IMR-90 (cell line): ENCODE results near the gene RGS13. TPM values are rescaled to one million over a fixed set of nuclear protein-coding genes. Genes with fewer than 3 reads are reported as not detected.

Experiments used
- ATAC-seq: fragments of 200-7000 bp; cut with Tn5 transposase; 2 replicates; pipeline ENCODE4 v1.9.1; 2020; ENCODE audit warnings: low read depth, mild to moderate bottlenecking, moderate library complexity
- BruUV-seq: library from RNA; stranded (reverse); fragments of 400-500 nt; replicated peaks from 2 replicates; lab custom pipeline; 2021; lab: Mats Ljungman, UMichigan
- CTCF ChIA-PET: fragments of 300-600 bp; formaldehyde crosslinking; extraction: SDS; loops from one replicate; lab custom pipeline; 2021; ENCODE audit warnings: antibody characterized with exemption; lab: Yijun Ruan, JAX
- POLR2A ChIA-PET: fragments of 300-600 bp; sonication (Branson Sonifier 250); formaldehyde crosslinking; loops from one replicate; lab custom pipeline; 2022; ENCODE audit warnings: antibody characterized with exemption; ENCODE audit not compliant: unreplicated experiment; lab: Charles Lee
- DNase-seq: peaks from one replicate; pipeline ENCODE4 v3.0.0; 2013
- H2AFZ ChIP-seq: replicated peaks from 2 replicates; pipeline ENCODE3; 2013; ENCODE audit warnings: low read length, mild to moderate bottlenecking; ENCODE audit not compliant: poor library complexity
- H2AK5ac ChIP-seq: 2 replicates; pipeline ENCODE4 v1.6.1; 2013; ENCODE audit warnings: low read depth, low read length, inconsistent platforms
- H2AK9ac ChIP-seq: replicated peaks from 2 replicates; pipeline ENCODE3; 2013; ENCODE audit warnings: mild to moderate bottlenecking, low read depth, low read length, moderate library complexity; ENCODE audit not compliant: poor library complexity
- H2BK120ac ChIP-seq: 2 replicates; pipeline ENCODE4 v1.6.1; 2013; ENCODE audit warnings: low read depth, low read length, inconsistent platforms
- H2BK15ac ChIP-seq: 3 replicates; pipeline ENCODE4 v1.6.1; 2013; ENCODE audit warnings: low read depth, low read length, inconsistent platforms
- H2BK20ac ChIP-seq: 2 replicates; pipeline ENCODE4 v1.6.1; 2013; ENCODE audit warnings: low read depth, mild to moderate bottlenecking, inconsistent platforms, low read length, moderate library complexity
- H2BK5ac ChIP-seq: 2 replicates; pipeline ENCODE4 v1.6.1; 2013; ENCODE audit warnings: mild to moderate bottlenecking, low read depth, low read length, inconsistent platforms; ENCODE audit not compliant: poor library complexity, severe bottlenecking
- H3K14ac ChIP-seq: replicated peaks from 2 replicates; pipeline ENCODE4 v1.6.1; 2013; ENCODE audit warnings: low read depth, low read length, inconsistent platforms
- H3K18ac ChIP-seq: 2 replicates; pipeline ENCODE4 v1.6.1; 2013; ENCODE audit warnings: low read depth, low read length, control low read depth
- H3K23ac ChIP-seq: 2 replicates; pipeline ENCODE4 v1.6.1; 2013; ENCODE audit warnings: low read depth, low read length, inconsistent platforms
- H3K27ac ChIP-seq: 2 replicates; pipeline ENCODE4 v1.5.1; 2013; ENCODE audit warnings: mild to moderate bottlenecking, control low read depth, low read length; ENCODE audit not compliant: insufficient read depth
- H3K27me3 ChIP-seq: 2 replicates; pipeline ENCODE4 v1.6.1; 2013; ENCODE audit warnings: low read length; ENCODE audit not compliant: control insufficient read depth, insufficient read depth
- H3K36me3 ChIP-seq: 2 replicates; pipeline ENCODE4 v1.6.1; 2013; ENCODE audit warnings: low read length, mixed read lengths; ENCODE audit not compliant: control insufficient read depth, insufficient read depth
- H3K4ac ChIP-seq: 2 replicates; pipeline ENCODE4 v1.6.1; 2013; ENCODE audit warnings: low read depth, low read length, inconsistent platforms
- H3K4me1 ChIP-seq: 2 replicates; pipeline ENCODE4 v1.6.1; 2013; ENCODE audit warnings: low read length, mixed read lengths; ENCODE audit not compliant: control insufficient read depth, insufficient read depth
- H3K4me2 ChIP-seq: 2 replicates; pipeline ENCODE4 v1.6.1; 2013; ENCODE audit warnings: low read depth, mild to moderate bottlenecking, control low read depth, low read length, moderate library complexity
- H3K4me3 ChIP-seq: 2 replicates; pipeline ENCODE4 v1.5.1; 2013; ENCODE audit warnings: low read depth, mild to moderate bottlenecking, control low read depth, low read length, moderate library complexity; ENCODE audit not compliant: insufficient read depth
- H3K56ac ChIP-seq: 2 replicates; pipeline ENCODE4 v1.6.1; 2013; ENCODE audit warnings: low read length, inconsistent platforms; ENCODE audit not compliant: insufficient read depth; ENCODE audit errors: extremely low read depth
- H3K79me1 ChIP-seq, 2 experiments: 2 replicates each; pipeline ENCODE4 v1.6.1; 2013; ENCODE audit warnings: low read length in 2 of 2, inconsistent platforms in 1 of 2, low read depth in 1 of 2
- H3K9ac ChIP-seq: 2 replicates; pipeline ENCODE4 v1.6.1; 2013; ENCODE audit warnings: low read depth, low read length, control low read depth
- H3K9me1 ChIP-seq: 2 replicates; pipeline ENCODE4 v1.6.1; 2013; ENCODE audit warnings: low read length, inconsistent platforms; ENCODE audit not compliant: insufficient read depth
- H3K9me3 ChIP-seq: 2 replicates; pipeline ENCODE4 v1.6.1; 2013; ENCODE audit warnings: low read length; ENCODE audit not compliant: control insufficient read depth, insufficient read depth
- H4K20me1 ChIP-seq: 2 replicates; pipeline ENCODE4 v1.6.1; 2013; ENCODE audit warnings: low read length, inconsistent platforms; ENCODE audit not compliant: insufficient read depth
- H4K5ac ChIP-seq: 2 replicates; pipeline ENCODE4 v1.6.1; 2013; ENCODE audit warnings: mild to moderate bottlenecking, low read depth, low read length, control low read depth
- H4K8ac ChIP-seq, 2 experiments: 2 replicates each; pipeline ENCODE4 v1.6.1; 2013; ENCODE audit warnings: low read depth in 2 of 2, low read length in 2 of 2, control low read depth in 1 of 2, inconsistent platforms in 1 of 2
- H4K91ac ChIP-seq: 2 replicates; pipeline ENCODE4 v1.6.1; 2013; ENCODE audit warnings: low read depth, low read length, inconsistent platforms; ENCODE audit not compliant: insufficient read depth
- BHLHE40 ChIP-seq: fragments of 150-350 bp; IDR thresholded peaks from 2 replicates; pipeline ENCODE4 v1.6.1; 2016; ENCODE audit warnings: mild to moderate bottlenecking, low read depth, low read length
- CEBPB ChIP-seq: IDR thresholded peaks from 2 replicates; pipeline ENCODE4 v1.6.1; 2012; ENCODE audit warnings: low read depth, low read length, improper control_type of control experiment
- CHD1 ChIP-seq: IDR thresholded peaks from 2 replicates; pipeline ENCODE4 v1.6.1; 2012; ENCODE audit warnings: low read depth, low read length, improper control_type of control experiment
- ELK1 ChIP-seq: fragments of 150-350 bp; IDR thresholded peaks from 2 replicates; pipeline ENCODE4 v1.6.1; 2016; ENCODE audit warnings: low read depth, mild to moderate bottlenecking, low read length, moderate library complexity, borderline replicate concordance
- FOS ChIP-seq: fragments of 150-350 bp; IDR thresholded peaks from 2 replicates; pipeline ENCODE4 v1.6.1; 2016; ENCODE audit warnings: low read depth, low read length
- MAFK ChIP-seq: IDR thresholded peaks from 2 replicates; pipeline ENCODE4 v1.6.1; 2012; ENCODE audit warnings: low read depth, low read length, improper control_type of control experiment
- MAZ ChIP-seq: IDR thresholded peaks from 2 replicates; pipeline ENCODE4 v1.6.1; 2012; ENCODE audit warnings: low read depth, mild to moderate bottlenecking, low read length, improper control_type of control experiment, moderate library complexity, borderline replicate concordance
- MXI1 ChIP-seq: IDR thresholded peaks from 2 replicates; pipeline ENCODE4 v1.6.1; 2012; ENCODE audit warnings: low read depth, mild to moderate bottlenecking, low read length, moderate library complexity, borderline replicate concordance
- NFE2L2 ChIP-seq: fragments of 150-350 bp; IDR thresholded peaks from 2 replicates; pipeline ENCODE4 v1.6.1; 2016; ENCODE audit warnings: low read depth, mild to moderate bottlenecking, low read length
- POLR2A ChIP-seq: IDR thresholded peaks from 2 replicates; pipeline ENCODE4 v1.6.1; 2012; ENCODE audit warnings: mild to moderate bottlenecking, low read depth, low read length
- RAD21 ChIP-seq: IDR thresholded peaks from 2 replicates; pipeline ENCODE4 v1.6.1; 2012; ENCODE audit warnings: low read length, improper control_type of control experiment
- RCOR1 ChIP-seq: IDR thresholded peaks from 2 replicates; pipeline ENCODE4 v1.6.1; 2012; ENCODE audit warnings: mild to moderate bottlenecking, low read length, improper control_type of control experiment; ENCODE audit not compliant: insufficient replicate concordance
- RFX5 ChIP-seq: IDR thresholded peaks from 2 replicates; pipeline ENCODE4 v1.8.0; 2012; ENCODE audit warnings: low read depth, mild to moderate bottlenecking, low read length, moderate library complexity
- SMC3 ChIP-seq: fragments of 150-350 bp; IDR thresholded peaks from 2 replicates; pipeline ENCODE4 v1.6.1; 2016; ENCODE audit warnings: low read depth, mild to moderate bottlenecking, antibody characterized with exemption, low read length, moderate library complexity
- dilution Hi-C: fragments of 300-500 bp; cut with HindIII; formaldehyde crosslinking; loops from one replicate; pipeline ENCODE4 v1.14.3; 2018; ENCODE audit warnings: low sequenced_read_pairs; ENCODE audit not compliant: unreplicated experiment
- in situ Hi-C: fragments of 300-500 bp; cut with MboI; formaldehyde crosslinking; loops from 3 replicates; pipeline ENCODE4 v1.14.3; 2019; ENCODE audit warnings: low sequenced_read_pairs, inconsistent platforms, mixed read lengths
- intact Hi-C: fragments of 100-400 bp; cut with micrococcal nuclease; formaldehyde crosslinking; loops from 2 replicates; pipeline ENCODE4 v1.10.0; 2022
- polyA plus RNA-seq, 3 experiments: library from polyadenylated mRNA; depleted of rRNA; stranded (reverse); fragments of >200 nt; gene quantifications; 2 replicates each; pipeline ENCODE4 v1.2.3, GENCODE V29; 2012; ENCODE audit warnings: low replicate concordance in 1 of 3
- total RNA-seq: library from RNA; depleted of rRNA; stranded (reverse); fragments of >200 nt; gene quantifications from 2 replicates; pipeline ENCODE4 v1.2.3, GENCODE V29; 2012
- TF ChIP-seq, protein P1 (sequence below): fragments of 150-350 bp; IDR thresholded peaks from 2 replicates; pipeline ENCODE4 v1.6.1; 2017; ENCODE audit warnings: mild to moderate bottlenecking, antibody characterized with exemption, low read length, low read depth
- TF ChIP-seq, protein P2 (sequence below): conservative IDR thresholded peaks from 2 replicates; pipeline ENCODE4 v1.5.1; 2012; ENCODE audit warnings: mild to moderate bottlenecking, low read depth, low read length, improper control_type of control experiment

RGS13 gene
- total and polyA plus RNA-seq, 2 of the 4 experiments (the other 2 are of a cell fraction): not detected

GRCh38 chr1:192601567-192601966 is 34.4 kb upstream of the RGS13 start:
- Histone ChIP-seq H2AK9ac (no peak overlapping the region), H3K14ac (no peak overlapping the region), H3K27ac (no peak overlapping the region), H2BK15ac (no peak overlapping the region), H4K8ac (no peak overlapping the region), H3K4ac (no peak overlapping the region), H3K4me3 (no peak overlapping the region), H3K23ac (no peak overlapping the region), H4K5ac (no peak overlapping the region), H3K18ac (no peak overlapping the region), H3K4me2 (no peak overlapping the region), H3K9me3 (no peaks in the 10 kb centered on the region), H3K56ac (no peak overlapping the region), H2AK5ac (no peak overlapping the region), H4K20me1 (no peaks in the 10 kb centered on the region), H3K9me1 (no peaks in the 10 kb centered on the region), H2BK5ac (no peak overlapping the region), H2BK20ac (no peak overlapping the region), H2BK120ac (no peak overlapping the region), H3K27me3 (no peaks in the 10 kb centered on the region), H3K9ac (no peak overlapping the region), H4K91ac (no peak overlapping the region), H3K4me1 (no peaks in the 10 kb centered on the region), H3K36me3 (no peaks in the 10 kb centered on the region), H3K79me1 (no peaks in the 10 kb centered on the region), H2AFZ (no peak overlapping the region)
- POLR2A ChIA-PET: no interaction called here
- TF ChIP-seq, protein P1, sequence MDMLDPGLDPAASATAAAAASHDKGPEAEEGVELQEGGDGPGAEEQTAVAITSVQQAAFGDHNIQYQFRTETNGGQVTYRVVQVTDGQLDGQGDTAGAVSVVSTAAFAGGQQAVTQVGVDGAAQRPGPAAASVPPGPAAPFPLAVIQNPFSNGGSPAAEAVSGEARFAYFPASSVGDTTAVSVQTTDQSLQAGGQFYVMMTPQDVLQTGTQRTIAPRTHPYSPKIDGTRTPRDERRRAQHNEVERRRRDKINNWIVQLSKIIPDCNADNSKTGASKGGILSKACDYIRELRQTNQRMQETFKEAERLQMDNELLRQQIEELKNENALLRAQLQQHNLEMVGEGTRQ: no peak
- TF ChIP-seq NFE2L2 (no peak), CEBPB (no peak), MAFK (no peak), MXI1 (no peak), RAD21 (no peak), FOS (no peak), SMC3 (no peak), RFX5 (no peak), RCOR1 (no peak), ELK1 (no peak), CHD1 (no peak), BHLHE40 (no peak), MAZ (no peak), POLR2A (no peak)
- TF ChIP-seq, protein P2, sequence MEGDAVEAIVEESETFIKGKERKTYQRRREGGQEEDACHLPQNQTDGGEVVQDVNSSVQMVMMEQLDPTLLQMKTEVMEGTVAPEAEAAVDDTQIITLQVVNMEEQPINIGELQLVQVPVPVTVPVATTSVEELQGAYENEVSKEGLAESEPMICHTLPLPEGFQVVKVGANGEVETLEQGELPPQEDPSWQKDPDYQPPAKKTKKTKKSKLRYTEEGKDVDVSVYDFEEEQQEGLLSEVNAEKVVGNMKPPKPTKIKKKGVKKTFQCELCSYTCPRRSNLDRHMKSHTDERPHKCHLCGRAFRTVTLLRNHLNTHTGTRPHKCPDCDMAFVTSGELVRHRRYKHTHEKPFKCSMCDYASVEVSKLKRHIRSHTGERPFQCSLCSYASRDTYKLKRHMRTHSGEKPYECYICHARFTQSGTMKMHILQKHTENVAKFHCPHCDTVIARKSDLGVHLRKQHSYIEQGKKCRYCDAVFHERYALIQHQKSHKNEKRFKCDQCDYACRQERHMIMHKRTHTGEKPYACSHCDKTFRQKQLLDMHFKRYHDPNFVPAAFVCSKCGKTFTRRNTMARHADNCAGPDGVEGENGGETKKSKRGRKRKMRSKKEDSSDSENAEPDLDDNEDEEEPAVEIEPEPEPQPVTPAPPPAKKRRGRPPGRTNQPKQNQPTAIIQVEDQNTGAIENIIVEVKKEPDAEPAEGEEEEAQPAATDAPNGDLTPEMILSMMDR: no peak
- in situ Hi-C loops: no loop called here
- intact Hi-C loops: no loop called here
- no TSS peak for BruUV-seq
- CTCF ChIA-PET: interaction anchor here (0.8 kb wide), 1 partner anchor 95 kb away, joined by 4 read pairs; no protein-coding TSS in a partner anchor
- DNase-seq (peak; percentile 51), ATAC-seq (peak; percentile 29; the same call in 1 of the 2 replicates)
- dilution Hi-C loops: no loop called here
